ENCODE measurements around the gene ZNF296. TPM values are rescaled to one million over a fixed set of nuclear protein-coding genes. Genes with fewer than 3 reads are reported as not detected.

Gene ZNF296
- total and polyA plus RNA-seq, 7 experiments from 2014 or later: 0.57 to 3.6 (median 1.2) TPM

DNA sequence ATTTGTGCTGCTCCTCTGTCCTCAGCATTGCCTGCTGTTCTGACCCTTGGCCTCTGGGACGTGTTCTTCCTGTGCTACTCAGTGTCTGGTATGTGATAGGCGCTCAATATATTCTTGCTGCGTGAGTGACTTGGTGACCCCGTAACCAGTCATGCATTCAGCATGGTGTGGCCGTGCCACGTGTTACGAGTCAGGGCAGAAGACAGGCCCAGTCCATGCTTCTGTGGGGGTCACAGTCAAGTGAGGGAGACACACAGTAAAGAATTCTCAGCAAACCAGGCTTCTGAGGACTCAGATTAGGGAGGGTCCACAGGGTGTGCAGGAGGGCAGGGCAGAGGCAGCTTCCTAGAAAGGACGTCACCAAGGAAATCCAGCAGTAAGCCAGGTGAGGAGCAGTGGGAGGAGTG lies 24.6 kb upstream of the ZNF296 start:
- Mint-ChIP-seq H3K4me1 (peaks cover 51 to 97% (median 84%) of the 10 kb centered on the region in 7 donors), H3K9me3 (no peaks in the 10 kb centered on the region), H3K4me3 (peak overlapping the region in 1 of 10 donors; percentile 13), H3K27ac (peak overlapping the region in 4 of 9 donors; percentile 50 to 83 (median 68)), H3K27me3 (no peaks in the 10 kb centered on the region), H3K36me3 (no peaks in the 10 kb centered on the region)
- ATAC-seq (no peak), DNase-seq (no peak)
- intact Hi-C loops (cut with micrococcal nuclease): no loop called here
- peaks cover 26 to 47% of the 10 kb centered on the region in 2 donors for H3K4me1 ChIP-seq (ENCODE audit: control insufficient read depth in 2 of 2, insufficient read depth in 2 of 2, low read length in 2 of 2)
- H3K4me3 ChIP-seq (ENCODE audit: low read length): no peak overlapping the region
- CTCF ChIA-PET: no interaction called here
- no peaks in the 10 kb centered on the region for H3K9me3 ChIP-seq (ENCODE audit: control insufficient read depth in 2 of 3, low read length in 3 of 3)
- H3K27ac ChIP-seq (ENCODE audit: low read depth, low read length): no peak overlapping the region
- no peaks in the 10 kb centered on the region for H3K27me3 ChIP-seq (ENCODE audit: control insufficient read depth in 2 of 2, insufficient read depth in 2 of 2, low read length in 2 of 2)
- peaks cover 0 to 7% (median 0%) of the 10 kb centered on the region in 3 experiments for H3K36me3 ChIP-seq (ENCODE audit: control insufficient read depth in 2 of 3, insufficient read depth in 3 of 3, low read length in 3 of 3)
- POLR2A ChIA-PET: no interaction called here

DNA sequence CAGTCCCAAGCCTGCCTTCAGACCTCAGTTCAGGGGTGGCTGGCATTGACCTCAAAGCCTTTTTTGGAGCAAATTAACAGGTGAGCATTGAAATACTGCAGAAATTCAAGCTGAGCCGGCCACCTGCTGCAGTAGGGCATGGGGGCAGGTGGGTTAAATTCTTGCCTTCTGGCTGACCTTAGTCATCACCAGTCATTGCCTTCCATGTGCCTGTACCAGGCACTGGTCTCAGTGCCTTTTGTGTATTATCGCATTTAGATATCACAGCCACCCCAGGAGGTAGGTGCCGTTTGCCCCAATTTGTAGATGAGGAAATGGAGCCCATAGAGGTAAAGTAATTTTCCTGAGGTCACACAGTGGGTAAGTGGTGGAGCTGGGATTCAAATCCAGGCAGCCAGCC lies 23.9 kb upstream of the ZNF296 start:
- no peak for ATAC-seq
- H3K9me3 ChIP-seq (ENCODE audit: control insufficient read depth in 2 of 3, low read length in 3 of 3): no peaks in the 10 kb centered on the region
- no peaks in the 10 kb centered on the region for H3K27me3 ChIP-seq (ENCODE audit: control insufficient read depth in 2 of 2, insufficient read depth in 2 of 2, low read length in 2 of 2)
- peak overlapping the region in 1 of 10 donors; percentile 9 for H3K4me3 Mint-ChIP-seq
- no peak overlapping the region for H3K27ac ChIP-seq (ENCODE audit: low read depth, low read length)
- H3K36me3 Mint-ChIP-seq: no peaks in the 10 kb centered on the region
- no peak for DNase-seq
- peak overlapping the region in 1 of 9 donors; percentile 19 for H3K27ac Mint-ChIP-seq
- no peaks in the 10 kb centered on the region for H3K27me3 Mint-ChIP-seq
- H3K9me3 Mint-ChIP-seq: no peaks in the 10 kb centered on the region
- ChIA-PET CTCF (no interaction called here), POLR2A (interaction anchor here (1.0 kb wide), 1 partner anchor 9 kb away, joined by 3 read pairs; no protein-coding TSS in a partner anchor)
- H3K4me1 ChIP-seq (ENCODE audit: control insufficient read depth in 2 of 2, insufficient read depth in 2 of 2, low read length in 2 of 2): peaks cover 32 to 47% of the 10 kb centered on the region in 2 donors
- H3K4me3 ChIP-seq (ENCODE audit: low read length): no peak overlapping the region
- H3K36me3 ChIP-seq (ENCODE audit: control insufficient read depth in 2 of 3, insufficient read depth in 3 of 3, low read length in 3 of 3): peaks cover 0 to 7% (median 0%) of the 10 kb centered on the region in 3 experiments
- peaks cover 51 to 95% (median 84%) of the 10 kb centered on the region in 7 donors for H3K4me1 Mint-ChIP-seq
- intact Hi-C loops (cut with micrococcal nuclease): no loop called here

DNA sequence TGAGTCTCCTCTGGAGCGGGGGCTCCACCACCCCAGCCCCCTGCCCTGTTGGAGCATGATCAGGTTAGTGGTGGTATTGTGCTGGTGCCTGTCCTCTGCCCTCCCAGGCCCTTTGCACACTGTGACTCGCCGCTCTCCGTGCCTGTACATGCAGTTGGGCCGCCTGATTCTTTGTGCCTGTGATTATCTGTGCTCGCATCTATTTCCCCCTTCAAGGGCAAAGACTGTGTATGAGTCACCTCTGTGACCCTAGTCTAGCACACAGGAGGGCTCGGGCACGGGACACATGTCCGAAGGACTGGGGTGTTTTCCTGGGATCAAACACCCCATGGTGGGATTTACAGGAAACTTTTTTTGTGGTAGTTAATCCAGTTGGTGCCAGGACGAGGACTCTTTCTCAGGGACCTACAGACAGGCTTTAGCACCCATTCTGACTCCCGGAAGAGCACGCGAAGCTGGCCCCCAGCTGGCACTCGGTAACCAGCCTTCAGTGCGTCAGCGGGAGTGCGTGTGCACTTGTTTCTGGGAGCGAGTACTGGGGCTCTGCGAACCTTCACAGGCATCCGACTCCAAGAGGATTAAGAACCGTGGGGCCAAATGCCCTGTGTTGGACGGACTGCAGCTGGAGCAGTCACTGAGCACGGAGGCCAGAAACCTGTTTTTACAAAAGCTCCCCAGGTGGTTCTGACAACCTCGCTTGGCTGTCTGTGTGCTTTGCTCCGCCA lies 23.4 kb upstream of the ZNF296 start:
- DNase-seq (no peak), ATAC-seq (no peak)
- Mint-ChIP-seq H3K4me1 (peaks cover 51 to 94% (median 83%) of the 10 kb centered on the region in 7 donors), H3K9me3 (peaks cover 0 to under 1% (median 0%) of the 10 kb centered on the region in 11 donors), H3K27me3 (no peaks in the 10 kb centered on the region), H3K36me3 (peaks cover 0 to 3% (median 0%) of the 10 kb centered on the region in 5 donors), H3K4me3 (peak overlapping the region in 5 of 10 donors; percentile 2 to 77 (median 50)), H3K27ac (peak overlapping the region in 4 of 9 donors; percentile 9 to 81 (median 64))
- POLR2A ChIA-PET: interaction anchor here (1.0 kb wide), 1 partner anchor 8 kb away, joined by 3 read pairs; no protein-coding TSS in a partner anchor
- intact Hi-C loops (cut with micrococcal nuclease): no loop called here
- no peaks in the 10 kb centered on the region for H3K9me3 ChIP-seq (ENCODE audit: control insufficient read depth in 2 of 3, low read length in 3 of 3)
- no peak overlapping the region for H3K27ac ChIP-seq (ENCODE audit: low read depth, low read length)
- peaks cover 30 to 45% of the 10 kb centered on the region in 2 donors for H3K4me1 ChIP-seq (ENCODE audit: control insufficient read depth in 2 of 2, insufficient read depth in 2 of 2, low read length in 2 of 2)
- no peaks in the 10 kb centered on the region for H3K27me3 ChIP-seq (ENCODE audit: control insufficient read depth in 2 of 2, insufficient read depth in 2 of 2, low read length in 2 of 2)
- no peak overlapping the region for H3K4me3 ChIP-seq (ENCODE audit: low read length)
- CTCF ChIA-PET: no interaction called here
- peaks cover 0 to 7% (median 0%) of the 10 kb centered on the region in 3 experiments for H3K36me3 ChIP-seq (ENCODE audit: control insufficient read depth in 2 of 3, insufficient read depth in 3 of 3, low read length in 3 of 3)

DNA sequence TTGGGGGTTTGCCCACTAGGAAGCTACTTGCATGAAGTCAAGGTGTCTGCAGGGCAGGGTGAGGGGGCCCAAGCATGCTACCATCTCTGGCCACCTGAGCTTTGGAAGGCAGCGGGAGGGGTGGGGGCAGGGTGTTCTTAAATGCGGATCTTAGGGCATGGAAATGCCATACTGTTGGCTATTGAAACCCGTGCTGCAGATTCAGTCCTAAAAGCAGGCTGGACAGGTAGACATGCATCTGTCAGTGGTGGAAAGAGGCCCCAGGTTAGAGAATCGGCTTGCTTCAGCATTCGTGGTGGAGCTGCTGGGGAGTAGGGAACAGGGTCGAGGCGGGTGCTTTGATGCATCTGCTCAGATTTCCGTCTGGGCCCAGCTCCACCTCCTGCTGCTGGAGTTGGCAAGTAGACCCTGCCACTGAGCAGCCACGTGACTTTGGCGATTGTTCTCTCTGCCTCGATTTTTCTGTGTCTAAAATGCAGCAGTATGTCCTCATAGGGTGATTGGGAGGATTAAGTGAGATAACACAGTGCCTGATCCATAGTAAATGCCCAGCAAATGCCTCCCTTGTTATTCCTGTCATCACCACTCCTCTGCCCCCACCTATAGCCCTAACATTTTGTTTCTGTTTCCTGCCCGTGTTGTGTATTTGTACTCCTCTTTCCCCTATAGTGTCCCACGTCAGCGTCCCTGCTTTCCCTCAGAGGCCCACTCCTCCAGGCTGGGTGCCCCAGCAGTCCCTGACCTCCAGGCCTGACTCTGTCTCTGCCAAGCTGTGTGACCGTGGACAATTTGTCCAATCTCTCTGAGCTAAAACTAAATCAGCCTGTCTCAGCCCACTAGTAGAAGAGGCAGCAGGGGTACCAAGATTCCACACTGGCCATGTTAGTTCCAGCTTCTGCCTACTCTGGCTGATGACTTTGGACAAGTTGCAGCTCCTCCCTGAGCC lies 22.5 kb upstream of the ZNF296 start:
- Mint-ChIP-seq H3K27me3 (no peaks in the 10 kb centered on the region), H3K4me3 (peak overlapping the region in 8 of 10 donors; percentile 0 to 97 (median 48)), H3K27ac (peak overlapping the region in 8 of 9 donors; percentile 9 to 81 (median 66)), H3K4me1 (peaks cover 51 to 94% (median 83%) of the 10 kb centered on the region in 7 donors), H3K36me3 (peaks cover 0 to 3% (median 0%) of the 10 kb centered on the region in 5 donors), H3K9me3 (peaks cover 0 to 2% (median 0%) of the 10 kb centered on the region in 11 donors)
- Histone ChIP-seq H3K4me3 (ENCODE audit: low read length) (no peak overlapping the region), H3K27ac (ENCODE audit: low read depth, low read length) (no peak overlapping the region), H3K36me3 (ENCODE audit: control insufficient read depth in 2 of 3, insufficient read depth in 3 of 3, low read length in 3 of 3) (peaks cover 0 to 7% (median 0%) of the 10 kb centered on the region in 3 experiments), H3K4me1 (ENCODE audit: control insufficient read depth in 2 of 2, insufficient read depth in 2 of 2, low read length in 2 of 2) (peaks cover 30 to 45% of the 10 kb centered on the region in 2 donors), H3K9me3 (ENCODE audit: control insufficient read depth in 2 of 3, low read length in 3 of 3) (no peaks in the 10 kb centered on the region), H3K27me3 (ENCODE audit: control insufficient read depth in 2 of 2, insufficient read depth in 2 of 2, low read length in 2 of 2) (no peaks in the 10 kb centered on the region)
- POLR2A ChIA-PET: no interaction called here
- CTCF ChIA-PET: interaction anchor here (1.0 kb wide), 1 partner anchor 9 kb away, joined by 4 read pairs; no protein-coding TSS in a partner anchor
- ATAC-seq (no peak), DNase-seq (no peak)
- intact Hi-C loops (cut with micrococcal nuclease): no loop called here

DNA sequence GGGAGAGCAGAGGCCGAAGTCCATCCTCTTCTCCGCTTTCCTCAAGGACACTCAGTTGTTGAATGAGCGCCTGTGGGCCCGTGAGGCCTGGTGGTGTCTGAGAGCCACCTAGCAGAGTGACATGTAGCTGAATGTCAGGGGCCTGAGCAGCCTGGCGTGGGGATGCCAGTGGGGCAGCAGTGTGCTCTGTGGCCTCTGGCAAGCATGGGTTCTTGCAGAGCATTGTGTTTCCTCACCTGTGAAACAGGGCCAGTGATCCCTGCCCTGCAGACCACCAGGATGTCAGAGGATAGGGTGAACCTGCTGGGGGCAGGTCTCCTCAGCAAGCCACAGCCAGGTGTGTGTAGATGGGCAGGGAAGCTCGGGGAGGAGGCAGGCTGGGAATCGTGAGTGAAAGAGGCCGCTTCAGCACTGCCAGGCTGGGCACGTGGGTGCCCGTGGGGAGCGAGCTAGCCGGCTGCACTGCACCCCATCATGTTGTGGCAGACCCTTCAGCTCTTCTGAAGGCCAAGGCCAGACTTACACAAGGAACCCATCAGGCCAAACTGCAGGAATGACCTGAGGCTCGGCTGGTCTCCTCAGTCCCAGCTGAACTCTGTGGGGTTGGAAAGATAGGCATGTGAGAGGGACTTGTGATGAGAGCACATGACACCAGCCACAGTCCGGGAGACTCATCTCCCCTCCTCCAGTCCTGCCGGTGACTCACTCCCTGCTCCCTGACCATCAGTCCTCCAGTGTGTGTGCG lies 21.7 kb upstream of the ZNF296 start:
- ATAC-seq: no peak
- intact Hi-C loops (cut with micrococcal nuclease): no loop called here
- Histone ChIP-seq H3K4me3 (ENCODE audit: low read length) (no peak overlapping the region), H3K27ac (ENCODE audit: low read depth, low read length) (no peak overlapping the region), H3K4me1 (ENCODE audit: control insufficient read depth in 2 of 2, insufficient read depth in 2 of 2, low read length in 2 of 2) (peaks cover 33 to 44% of the 10 kb centered on the region in 2 donors), H3K9me3 (ENCODE audit: control insufficient read depth in 2 of 3, low read length in 3 of 3) (no peaks in the 10 kb centered on the region), H3K36me3 (ENCODE audit: control insufficient read depth in 2 of 3, insufficient read depth in 3 of 3, low read length in 3 of 3) (peaks cover 0 to 11% (median 0%) of the 10 kb centered on the region in 3 experiments), H3K27me3 (ENCODE audit: control insufficient read depth in 2 of 2, insufficient read depth in 2 of 2, low read length in 2 of 2) (no peaks in the 10 kb centered on the region)
- POLR2A ChIA-PET: interaction anchor here (1.0 kb wide), 1 partner anchor 52 kb away, joined by 3 read pairs; no protein-coding TSS in a partner anchor
- peak overlapping the region in 7 of 9 donors; percentile 10 to 81 (median 61) for H3K27ac Mint-ChIP-seq
- CTCF ChIA-PET: interaction anchor here (1.0 kb wide), 1 partner anchor 10 kb away, joined by 4 read pairs; no protein-coding TSS in a partner anchor
- peaks cover 49 to 91% (median 80%) of the 10 kb centered on the region in 7 donors for H3K4me1 Mint-ChIP-seq
- no peak for DNase-seq
- H3K4me3 Mint-ChIP-seq: peak overlapping the region in 7 of 10 donors; percentile 24 to 97 (median 48)
- no peaks in the 10 kb centered on the region for H3K27me3 Mint-ChIP-seq
- peaks cover 0 to 3% (median 0%) of the 10 kb centered on the region in 5 donors for H3K36me3 Mint-ChIP-seq
- H3K9me3 Mint-ChIP-seq: peaks cover 0 to 2% (median 0%) of the 10 kb centered on the region in 11 donors

DNA sequence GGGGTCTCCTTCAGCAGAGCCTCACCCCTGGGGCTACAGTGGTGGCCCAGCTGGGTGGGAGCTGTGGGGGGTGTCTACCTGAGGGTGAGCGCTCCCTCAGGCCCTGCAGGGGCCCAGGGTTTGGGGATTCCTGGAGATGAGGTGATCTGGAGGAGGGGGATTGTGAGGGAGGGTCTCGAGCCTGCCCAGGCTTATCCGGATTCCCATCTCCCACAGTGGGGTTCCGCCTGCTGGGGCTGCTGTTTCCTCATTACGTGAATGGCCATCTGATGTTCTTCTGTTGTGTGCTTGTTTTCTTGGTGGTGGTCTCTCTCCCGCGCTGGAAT lies 21.1 kb upstream of the ZNF296 start:
- ChIA-PET CTCF (no interaction called here), POLR2A (interaction anchor here (1.0 kb wide), 1 partner anchor 53 kb away, joined by 3 read pairs; no protein-coding TSS in a partner anchor)
- peaks cover 0 to 11% (median 0%) of the 10 kb centered on the region in 3 experiments for H3K36me3 ChIP-seq (ENCODE audit: control insufficient read depth in 2 of 3, insufficient read depth in 3 of 3, low read length in 3 of 3)
- H3K27ac ChIP-seq (ENCODE audit: low read depth, low read length): no peak overlapping the region
- Mint-ChIP-seq H3K4me1 (peaks cover 49 to 91% (median 80%) of the 10 kb centered on the region in 7 donors), H3K9me3 (peaks cover 0 to 5% (median 0%) of the 10 kb centered on the region in 11 donors), H3K27me3 (no peaks in the 10 kb centered on the region), H3K4me3 (peak overlapping the region in 5 of 10 donors; percentile 24 to 97 (median 50)), H3K27ac (peak overlapping the region in 6 of 9 donors; percentile 22 to 81 (median 42)), H3K36me3 (peaks cover 0 to 3% (median 0%) of the 10 kb centered on the region in 5 donors)
- DNase-seq: no peak
- no peak overlapping the region for H3K4me3 ChIP-seq (ENCODE audit: low read length)
- H3K9me3 ChIP-seq (ENCODE audit: control insufficient read depth in 2 of 3, low read length in 3 of 3): no peaks in the 10 kb centered on the region
- ATAC-seq: no peak
- intact Hi-C loops (cut with micrococcal nuclease): no loop called here
- H3K4me1 ChIP-seq (ENCODE audit: control insufficient read depth in 2 of 2, insufficient read depth in 2 of 2, low read length in 2 of 2): peaks cover 28 to 39% of the 10 kb centered on the region in 2 donors
- no peaks in the 10 kb centered on the region for H3K27me3 ChIP-seq (ENCODE audit: control insufficient read depth in 2 of 2, insufficient read depth in 2 of 2, low read length in 2 of 2)

Data from naive thymus-derived CD4-positive, alpha-beta T cell (primary cell).